ENCODE data around the gene CDK3. TPM values are rescaled to one million over a fixed set of nuclear protein-coding genes. Genes with fewer than 3 reads are reported as not detected.
A peak's percentile ranks its signal among the peaks of the same experiment; 100 is the strongest.

The CDK3 gene
- total RNA-seq, 4 donors from 2014 or later, result 0.65 to 2.2 (median 1.2) TPM; not detected in 1

DNA sequence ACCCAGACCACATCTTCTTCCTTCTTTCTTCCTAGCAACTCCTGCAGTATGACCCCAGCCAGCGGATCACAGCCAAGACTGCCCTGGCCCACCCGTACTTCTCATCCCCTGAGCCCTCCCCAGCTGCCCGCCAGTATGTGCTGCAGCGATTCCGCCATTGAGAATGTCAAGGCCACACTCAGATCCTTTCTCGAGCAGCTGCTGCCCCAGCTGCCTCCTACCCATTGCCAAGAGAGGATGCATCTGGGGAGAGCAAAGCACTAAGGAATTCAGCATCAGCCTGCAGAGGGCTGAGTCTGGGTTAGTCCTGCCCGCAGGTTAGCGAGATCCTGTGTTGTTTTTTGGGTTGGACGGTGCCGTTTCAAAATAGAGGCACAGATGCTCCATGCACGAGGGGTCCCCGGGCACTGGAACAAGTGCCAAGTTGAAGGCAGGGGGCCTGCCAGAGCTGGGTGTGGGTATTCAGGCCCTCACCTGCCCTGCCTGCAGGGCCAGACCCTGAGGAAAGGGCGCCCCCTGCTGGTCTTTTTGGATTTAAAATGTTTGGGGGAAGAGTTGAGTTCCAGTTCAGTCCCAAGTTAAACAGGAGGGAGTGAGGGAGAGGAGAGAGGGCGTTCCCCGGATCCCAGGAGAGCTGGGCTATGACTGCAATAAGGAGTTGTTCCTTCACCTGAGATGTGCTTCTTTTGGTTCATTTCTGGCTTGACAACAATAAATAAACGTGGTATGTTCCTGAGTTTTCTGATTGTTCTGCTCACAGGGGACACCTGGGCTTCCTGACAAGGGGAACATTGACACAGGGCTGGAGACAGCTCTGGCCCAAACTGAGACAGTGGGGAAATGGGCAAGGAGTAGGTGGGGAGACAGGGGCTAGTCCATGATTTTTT is 4.9 kb downstream of the CDK3 start:
- intact Hi-C loops (cut with DNase I), result loop anchor here (2.0 kb wide), 1 partner anchor 101 kb away; the partner anchor contains the start of gene MRPL38
- Histone ChIP-seq H3K27me3 (no peaks in the 10 kb centered on the region), H3K4me3 (no peak overlapping the region), H3K36me3 (peaks cover 0 to 12% (median 9%) of the 10 kb centered on the region in 4 donors), H3K9me3 (no peaks in the 10 kb centered on the region), H3K27ac (replicated peaks in 1 of 4) (no peak overlapping the region), H3K4me1 (peaks cover 0 to 11% (median 5%) of the 10 kb centered on the region in 4 donors)
- DNase-seq (ENCODE audit: extremely low spot score), result peak; percentile 96
- TF ChIP-seq POLR2AphosphoS5 (IDR thresholded peaks at IDR 0.05) (peak in 1 of 2 donors; percentile 11), CTCF (IDR thresholded peaks at IDR 0.05) (peak; percentile 63 to 68 (median 67)), POLR2A (IDR thresholded peaks at IDR 0.05; ENCODE audit: low read depth) (no peak)
- WGBS, result 59% methylated on average over 16 of the region's 16 CpGs

GRCh38 chr17:76007131-76007849 is 6.6 kb downstream of the CDK3 start:
- no peak for DNase-seq (ENCODE audit: extremely low spot score)
- intact Hi-C loops (cut with DNase I), result loop anchor here (2.0 kb wide), 1 partner anchor 102 kb away; the partner anchor contains the start of gene MRPL38

DNA sequence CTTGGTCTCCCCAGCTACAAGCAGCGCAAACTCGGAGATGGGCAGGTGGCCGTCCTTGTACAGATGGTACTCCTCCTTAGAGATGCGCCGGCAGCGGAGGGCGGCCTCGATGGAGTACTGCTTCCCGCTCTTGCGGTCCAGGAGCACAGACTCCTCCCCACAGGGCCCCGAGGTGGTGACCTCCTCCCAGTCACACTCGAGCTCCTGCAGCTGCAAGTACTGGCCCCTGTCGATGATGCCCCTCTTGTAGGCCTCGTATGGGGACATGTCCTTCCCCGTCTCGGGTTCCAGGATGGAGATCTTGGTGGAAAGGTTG is 7.2 kb downstream of the CDK3 start:
- Histone ChIP-seq H3K27ac (replicated peaks in 1 of 4) (no peak overlapping the region), H3K9me3 (no peaks in the 10 kb centered on the region), H3K27me3 (no peaks in the 10 kb centered on the region), H3K36me3 (no peaks in the 10 kb centered on the region), H3K4me1 (peaks cover 0 to 11% (median 5%) of the 10 kb centered on the region in 4 donors), H3K4me3 (no peak overlapping the region)
- intact Hi-C loops (cut with DNase I), result loop anchor here (2.0 kb wide), 1 partner anchor 103 kb away; the partner anchor contains the start of gene MRPL38
- TF ChIP-seq EP300 (IDR thresholded peaks at IDR 0.05) (no peak), CTCF (IDR thresholded peaks at IDR 0.05) (no peak), POLR2A (IDR thresholded peaks at IDR 0.05; ENCODE audit: low read depth) (no peak), POLR2AphosphoS5 (IDR thresholded peaks at IDR 0.05) (no peak)
- WGBS, result 89% methylated on average over 11 of the region's 16 CpGs
- no peak for DNase-seq (ENCODE audit: extremely low spot score)

More at GRCh38 chr17:76007131-76007849, 6.6 kb downstream of the CDK3 start:
- no peak overlapping the region for H3K27ac ChIP-seq (replicated peaks in 1 of 4)
- H3K4me1 ChIP-seq, result peaks cover 0 to 11% (median 5%) of the 10 kb centered on the region in 4 donors
- no peak overlapping the region for H3K4me3 ChIP-seq
- TF ChIP-seq POLR2A (IDR thresholded peaks at IDR 0.05; ENCODE audit: low read depth) (no peak), POLR2AphosphoS5 (IDR thresholded peaks at IDR 0.05) (no peak), CTCF (IDR thresholded peaks at IDR 0.05) (no peak), EP300 (IDR thresholded peaks at IDR 0.05) (no peak)
- WGBS, result 79% methylated on average over 10 of the region's 39 CpGs
- H3K27me3 ChIP-seq, result no peaks in the 10 kb centered on the region
- no peaks in the 10 kb centered on the region for H3K9me3 ChIP-seq
- peaks cover 0 to 3% (median 2%) of the 10 kb centered on the region in 4 donors for H3K36me3 ChIP-seq

DNA sequence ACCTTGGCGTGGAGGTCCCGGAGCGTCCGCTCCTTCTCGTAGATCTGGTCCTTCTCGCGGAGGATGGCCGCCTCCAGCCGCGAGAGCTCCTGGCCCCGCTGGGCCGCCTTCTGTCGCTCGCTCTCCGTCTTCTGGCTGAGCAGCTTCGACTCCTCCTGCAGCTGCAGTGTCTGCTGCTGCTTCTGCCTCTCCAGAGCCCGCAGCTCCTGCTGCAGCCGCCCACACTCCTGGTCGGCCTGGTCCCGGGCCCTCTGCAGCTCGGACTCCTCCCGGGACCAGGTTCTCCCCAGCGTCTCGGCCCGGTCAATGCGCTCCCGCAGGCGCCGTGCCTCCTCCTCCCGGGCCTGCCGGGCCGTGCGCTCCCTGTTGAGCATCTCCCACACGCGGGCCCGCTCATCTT is 7.6 kb downstream of the CDK3 start:
- Histone ChIP-seq H3K9me3 (no peaks in the 10 kb centered on the region), H3K27me3 (no peaks in the 10 kb centered on the region), H3K4me3 (no peak overlapping the region), H3K4me1 (peaks cover 0 to 11% (median 5%) of the 10 kb centered on the region in 4 donors), H3K27ac (replicated peaks in 1 of 4) (no peak overlapping the region), H3K36me3 (no peaks in the 10 kb centered on the region)
- DNase-seq (ENCODE audit: extremely low spot score), result no peak
- 93% methylated on average over 35 of the region's 36 CpGs for WGBS
- no peak for TF ChIP-seq POLR2AphosphoS5 (IDR thresholded peaks at IDR 0.05)
- no peak for TF ChIP-seq CTCF (IDR thresholded peaks at IDR 0.05)
- TF ChIP-seq EP300 (IDR thresholded peaks at IDR 0.05), result no peak
- TF ChIP-seq POLR2A (IDR thresholded peaks at IDR 0.05; ENCODE audit: low read depth), result no peak
- intact Hi-C loops (cut with DNase I), result no loop called here
